ENCODE results near the gene SLC22A6.
A peak's percentile ranks its signal among the peaks of the same experiment; 100 is the strongest.
"Not testable (repeated sequence)": the region's sequence is repeated elsewhere in the genome, so short reads cannot be mapped to it uniquely, and the experiment has no call there.

The SLC22A6 gene

GRCh38 chr11:62985041-62985750, 429 bp upstream of the SLC22A6 start:
- DNase-seq: no peak

GRCh38 chr11:62983536-62984199, 1.1 kb downstream of the SLC22A6 start:
- DNase-seq: no peak

- no peak for DNase-seq
Measured at GRCh38 chr11:62981743-62982142, 3.0 kb downstream of the SLC22A6 start.

- DNase-seq: no peak
Measured at GRCh38 chr11:62980133-62980760, 4.5 kb downstream of the SLC22A6 start.

- DNase-seq: no peak
Measured at GRCh38 chr11:62976109-62976508, 8.7 kb downstream of the SLC22A6 start.

- peak; percentile 88 for DNase-seq
Measured at GRCh38 chr11:62974848-62975522, 9.8 kb downstream of the SLC22A6 start.

GRCh38 chr11:62965574-62965973, 19.2 kb downstream of the SLC22A6 start:
- no peak for DNase-seq

GRCh38 chr11:62962391-62962790, 22.4 kb downstream of the SLC22A6 start:
- no peak for DNase-seq

GRCh38 chr11:62961017-62961570, 23.7 kb downstream of the SLC22A6 start:
- no peak for DNase-seq

GRCh38 chr11:62959422-62959980, 25.3 kb downstream of the SLC22A6 start:
- DNase-seq: no peak

- DNase-seq: no peak
Measured at GRCh38 chr11:62958547-62959421, 26.0 kb downstream of the SLC22A6 start.

GRCh38 chr11:62957147-62957546, 27.6 kb downstream of the SLC22A6 start:
- DNase-seq: no peak

- DNase-seq: no peak
Measured at GRCh38 chr11:62954478-62954877, 30.3 kb downstream of the SLC22A6 start.

GRCh38 chr11:62953811-62954210, 31.0 kb downstream of the SLC22A6 start:
- DNase-seq: no peak

GRCh38 chr11:62948765-62949320, 35.9 kb downstream of the SLC22A6 start:
- no peak for DNase-seq

GRCh38 chr11:62945538-62945937, 39.2 kb downstream of the SLC22A6 start:
- DNase-seq: not testable (repeated sequence)

- not testable (repeated sequence) for DNase-seq
Measured at GRCh38 chr11:62937528-62937927, 47.2 kb downstream of the SLC22A6 start.

- DNase-seq: no peak
Measured at GRCh38 chr11:62934496-62934785, 50.3 kb downstream of the SLC22A6 start.

- DNase-seq: no peak
Measured at GRCh38 chr11:62933750-62934495, 50.8 kb downstream of the SLC22A6 start.

GRCh38 chr11:62933285-62933684, 51.5 kb downstream of the SLC22A6 start:
- no peak for DNase-seq

All from NCI-H2171 (cell line).